Thoracic aorta (tissue), 2 donors: ENCODE results near the gene CPAMD8. TPM values are rescaled to one million over a fixed set of nuclear protein-coding genes. Genes with fewer than 3 reads are reported as not detected.

Experiments used
- ATAC-seq: fragments of 150-250 bp; one replicate; pipeline ENCODE4 v1.8.0; 2017; ENCODE audit warnings: low read depth; ENCODE audit not compliant: insufficient number of reproducible peaks, low FRiP score
- DNase-seq: peaks from one replicate; pipeline ENCODE4 v3.0.0-alpha.2; 2020; ENCODE audit warnings: low spot score
- H3K27ac ChIP-seq, 2 donors: fragments of 200-600 bp; sonication (generic); 1 replicate in 1 of 2; 2 replicates in 1 of 2; pipeline ENCODE4 v1.5.1; 2016; ENCODE audit warnings: mild to moderate bottlenecking in 2 of 2, moderate library complexity in 2 of 2
- H3K27me3 ChIP-seq: fragments of 200-600 bp; sonication (generic); replicated peaks from 2 replicates; pipeline ENCODE4 v1.6.0; 2016; ENCODE audit warnings: mild to moderate bottlenecking; ENCODE audit not compliant: insufficient read depth
- H3K36me3 ChIP-seq: fragments of 200-600 bp; sonication (generic); one replicate; pipeline ENCODE4 v1.5.1; 2016
- H3K4me1 ChIP-seq, 2 donors: fragments of 200-600 bp; sonication (generic); 1 replicate in 1 of 2; 2 replicates in 1 of 2; pipeline versions ENCODE4 v1.5.1 to v1.6.0; 2016; ENCODE audit warnings: low read depth in 2 of 2, mild to moderate bottlenecking in 1 of 2; ENCODE audit not compliant: control insufficient read depth in 1 of 2
- H3K4me3 ChIP-seq: fragments of 200-600 bp; sonication (generic); 2 replicates; pipeline ENCODE4 v1.5.1; 2016; ENCODE audit warnings: mild to moderate bottlenecking
- H3K9me3 ChIP-seq: fragments of 200-600 bp; sonication (generic); 2 replicates; pipeline ENCODE4 v1.5.1; 2016
- CTCF ChIP-seq: fragments of 200-600 bp; sonication (generic); IDR thresholded peaks from one replicate; pipeline ENCODE4 v1.5.1; 2019; ENCODE audit warnings: antibody characterized with exemption
- total RNA-seq, 2 donors: library from RNA; depleted of rRNA; stranded (reverse); fragments of >200 nt; gene quantifications; one replicate each; pipeline versions ENCODE4 v1.1.0 to v1.2.3, GENCODE V29; 2016

The CPAMD8 gene
- total RNA-seq, 2 donors from 2014 or later = 27.3 to 36.4 TPM

GRCh38 chr19:16898361-16899015, 128.1 kb downstream of the CPAMD8 start:
- Histone ChIP-seq H3K4me3 (peak overlapping the region; percentile 97), H3K9me3 (no peaks in the 10 kb centered on the region), H3K36me3 (no peaks in the 10 kb centered on the region), H3K27ac (peak overlapping the region in 1 of 2 donors; percentile 83), H3K27me3 (no peaks in the 10 kb centered on the region), H3K4me1 (peaks cover 3 to 16% of the 10 kb centered on the region in 2 donors)
- TF ChIP-seq CTCF = no peak
- ATAC-seq (no peak), DNase-seq (no peak)

GRCh38 chr19:16897856-16898161, 128.8 kb downstream of the CPAMD8 start:
- H3K4me3 ChIP-seq = peak overlapping the region; percentile 97
- no peaks in the 10 kb centered on the region for H3K27me3 ChIP-seq
- H3K9me3 ChIP-seq = no peaks in the 10 kb centered on the region
- H3K4me1 ChIP-seq = peaks cover 3 to 16% of the 10 kb centered on the region in 2 donors
- ATAC-seq = no peak
- H3K27ac ChIP-seq = peak overlapping the region; percentile 83 to 85
- DNase-seq = no peak
- H3K36me3 ChIP-seq = no peaks in the 10 kb centered on the region
- no peak for TF ChIP-seq CTCF

- peaks cover 3 to 16% of the 10 kb centered on the region in 2 donors for H3K4me1 ChIP-seq
- DNase-seq = peak; percentile 95
- no peaks in the 10 kb centered on the region for H3K9me3 ChIP-seq
- peak overlapping the region; percentile 83 to 85 for H3K27ac ChIP-seq
- H3K36me3 ChIP-seq = no peaks in the 10 kb centered on the region
- H3K4me3 ChIP-seq = peak overlapping the region; percentile 97
- no peak for TF ChIP-seq CTCF
- ATAC-seq = peak; percentile 77
- H3K27me3 ChIP-seq = no peaks in the 10 kb centered on the region
Measured at GRCh38 chr19:16897029-16897855, 129.4 kb downstream of the CPAMD8 start.

- Histone ChIP-seq H3K4me3 (peak overlapping the region; percentile 97), H3K9me3 (no peaks in the 10 kb centered on the region), H3K27me3 (no peaks in the 10 kb centered on the region), H3K36me3 (no peaks in the 10 kb centered on the region), H3K4me1 (peaks cover 3 to 16% of the 10 kb centered on the region in 2 donors), H3K27ac (peak overlapping the region; percentile 34 to 56)
- no peak for TF ChIP-seq CTCF
- DNase-seq = no peak
- ATAC-seq = peak; percentile 9
Measured at GRCh38 chr19:16896146-16897028, 130.2 kb downstream of the CPAMD8 start.
